ENCODE measurements around the gene F8.
A peak's percentile ranks its signal among the peaks of the same experiment; 100 is the strongest.
"Not testable (repeated sequence)": the region's sequence is repeated elsewhere in the genome, so short reads cannot be mapped to it uniquely, and the experiment has no call there.

Gene F8

DNA sequence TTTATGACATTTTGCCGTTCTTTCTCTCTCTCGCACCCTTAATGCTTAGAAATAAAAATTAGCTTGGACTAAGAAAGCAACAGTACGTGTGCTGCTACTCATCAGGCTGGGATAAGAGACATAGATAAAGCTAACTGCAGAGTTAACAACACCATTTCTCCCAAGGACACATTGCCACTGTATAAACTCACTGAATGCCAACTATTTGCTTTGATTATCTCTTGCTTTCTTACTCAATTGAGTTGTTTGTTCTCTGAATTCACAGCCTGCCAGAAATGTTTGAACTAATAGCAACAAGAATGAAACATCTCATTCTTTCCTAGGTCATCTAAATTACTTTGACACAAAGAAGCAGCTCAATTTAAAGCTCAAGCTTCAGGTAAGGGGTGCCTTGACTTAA, 34.6 kb downstream of the F8 start:
- no peak overlapping the region for H3K27ac Mint-ChIP-seq
- no peak overlapping the region for H3K4me3 Mint-ChIP-seq
- H3K9me3 Mint-ChIP-seq = no peaks in the 10 kb centered on the region
- H3K36me3 Mint-ChIP-seq = no peaks in the 10 kb centered on the region
- DNase-seq (ENCODE audit: low spot score in 2 of 2) (no peak), ATAC-seq (ENCODE audit: low read depth) (no peak)
- no peaks in the 10 kb centered on the region for H3K27me3 Mint-ChIP-seq
- H3K4me1 Mint-ChIP-seq = peaks cover 2% of the 10 kb centered on the region

GRCh38 chrX:154986826-154987575, 35.5 kb downstream of the F8 start:
- ATAC-seq (ENCODE audit: low read depth) (no peak), DNase-seq (ENCODE audit: low spot score in 2 of 2) (no peak)
- no peaks in the 10 kb centered on the region for H3K27me3 Mint-ChIP-seq
- peaks cover 2% of the 10 kb centered on the region for H3K4me1 Mint-ChIP-seq
- H3K4me3 Mint-ChIP-seq = no peak overlapping the region
- H3K36me3 Mint-ChIP-seq = no peaks in the 10 kb centered on the region
- H3K9me3 Mint-ChIP-seq = no peaks in the 10 kb centered on the region
- H3K27ac Mint-ChIP-seq = no peak overlapping the region

- Mint-ChIP-seq H3K27me3 (no peaks in the 10 kb centered on the region), H3K9me3 (peaks cover 3% of the 10 kb centered on the region), H3K4me1 (peaks cover 5% of the 10 kb centered on the region), H3K4me3 (peak overlapping the region; percentile 86), H3K36me3 (no peaks in the 10 kb centered on the region), H3K27ac (no peak overlapping the region)
- ATAC-seq (ENCODE audit: low read depth) = peak; percentile 33
- DNase-seq (ENCODE audit: low spot score in 2 of 2) = no peak
These were observed 41.5 kb downstream of the F8 start for GRCh38 chrX:154981116-154981411.

GRCh38 chrX:154980330-154981115, 42.0 kb downstream of the F8 start:
- no peaks in the 10 kb centered on the region for H3K36me3 Mint-ChIP-seq
- ATAC-seq (ENCODE audit: low read depth) = peak; percentile 99
- peak; percentile 68 to 70 for DNase-seq (ENCODE audit: low spot score in 2 of 2)
- H3K4me3 Mint-ChIP-seq = peak overlapping the region; percentile 86
- H3K27me3 Mint-ChIP-seq = no peaks in the 10 kb centered on the region
- no peak overlapping the region for H3K27ac Mint-ChIP-seq
- H3K9me3 Mint-ChIP-seq = peaks cover 3% of the 10 kb centered on the region
- H3K4me1 Mint-ChIP-seq = peaks cover 5% of the 10 kb centered on the region

DNA sequence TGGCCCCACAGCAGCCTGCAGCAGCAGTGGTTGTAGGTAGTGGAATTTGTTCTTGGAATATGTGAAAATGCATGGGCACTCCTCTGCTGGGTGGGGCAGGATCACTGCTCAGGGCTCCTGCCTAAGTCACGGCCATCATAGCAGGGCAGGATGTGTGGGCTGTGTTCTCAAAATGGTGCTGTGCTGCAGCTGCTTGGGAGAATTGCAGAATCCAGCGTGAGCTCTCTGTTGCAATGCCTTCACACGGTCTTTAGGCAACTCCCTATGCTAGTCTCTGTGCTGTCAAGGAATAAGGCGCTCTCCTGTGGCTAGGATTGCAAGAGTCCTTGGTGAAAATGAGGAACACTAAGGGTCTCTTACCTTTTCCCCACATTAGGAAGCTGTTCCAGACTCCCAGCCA, 42.9 kb downstream of the F8 start:
- peaks cover 3% of the 10 kb centered on the region for H3K9me3 Mint-ChIP-seq
- H3K27me3 Mint-ChIP-seq = no peaks in the 10 kb centered on the region
- no peak overlapping the region for H3K4me3 Mint-ChIP-seq
- ATAC-seq (ENCODE audit: low read depth) (no peak), DNase-seq (ENCODE audit: low spot score in 2 of 2) (no peak)
- H3K36me3 Mint-ChIP-seq = no peaks in the 10 kb centered on the region
- peaks cover 5% of the 10 kb centered on the region for H3K4me1 Mint-ChIP-seq
- no peak overlapping the region for H3K27ac Mint-ChIP-seq

DNA sequence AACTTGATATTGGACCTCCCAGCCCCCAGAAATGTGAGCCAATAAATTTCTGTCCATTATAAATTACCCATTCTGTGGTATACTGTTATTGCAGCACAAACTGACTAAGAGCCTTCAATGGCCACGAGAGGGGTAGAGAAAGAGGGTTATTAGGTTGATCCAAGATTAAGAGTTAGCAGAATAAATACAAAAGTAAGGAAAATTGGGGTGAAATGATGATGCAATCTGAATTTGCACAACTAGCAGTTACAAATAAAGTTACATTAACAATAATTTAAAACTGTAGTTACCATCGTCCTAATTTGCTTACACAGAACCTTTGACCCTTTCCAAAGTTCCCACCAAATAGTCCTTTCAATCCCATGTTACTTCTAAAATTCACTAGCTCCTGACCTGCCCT, 54.2 kb downstream of the F8 start:
- Mint-ChIP-seq H3K36me3 (no peaks in the 10 kb centered on the region), H3K9me3 (no peaks in the 10 kb centered on the region), H3K4me1 (no peaks in the 10 kb centered on the region), H3K27ac (no peak overlapping the region), H3K27me3 (no peaks in the 10 kb centered on the region), H3K4me3 (no peak overlapping the region)
- DNase-seq (ENCODE audit: low spot score in 2 of 2) (no peak), ATAC-seq (ENCODE audit: low read depth) (no peak)

DNA sequence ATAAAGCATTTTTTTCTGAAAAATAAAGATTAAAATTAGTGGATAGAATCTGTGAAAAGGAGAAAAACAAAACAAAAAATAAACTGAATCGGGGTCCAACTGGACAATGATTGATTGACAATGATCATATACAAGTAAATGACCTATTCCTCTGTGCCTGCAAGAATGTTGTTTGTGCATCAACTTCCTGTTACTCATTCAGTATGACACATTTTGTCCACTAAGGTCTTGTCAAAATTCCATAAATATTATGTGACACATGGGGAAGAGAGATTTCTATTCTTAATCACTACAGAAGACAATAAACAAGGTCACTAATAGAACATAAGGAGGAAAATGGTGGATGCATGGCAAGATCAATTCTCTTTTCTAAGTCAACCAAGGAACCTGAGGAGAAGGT, 54.9 kb downstream of the F8 start:
- Mint-ChIP-seq H3K4me1 (no peaks in the 10 kb centered on the region), H3K36me3 (no peaks in the 10 kb centered on the region), H3K27me3 (peaks cover 1% of the 10 kb centered on the region), H3K4me3 (no peak overlapping the region), H3K9me3 (no peaks in the 10 kb centered on the region), H3K27ac (no peak overlapping the region)
- DNase-seq (ENCODE audit: low spot score in 2 of 2) (no peak), ATAC-seq (ENCODE audit: low read depth) (no peak)

- Mint-ChIP-seq H3K27me3 (peaks cover 3% of the 10 kb centered on the region), H3K27ac (no peak overlapping the region)
- no peak for ATAC-seq (ENCODE audit: low read depth)
These were observed 60.6 kb downstream of the F8 start for GRCh38 chrX:154961947-154962346.

GRCh38 chrX:154955799-154956198, 66.7 kb downstream of the F8 start:
- not testable (repeated sequence) for DNase-seq (ENCODE audit: low spot score in 2 of 2); H3K4me1 Mint-ChIP-seq; H3K27me3 Mint-ChIP-seq; H3K9me3 Mint-ChIP-seq; ATAC-seq (ENCODE audit: low read depth); H3K4me3 Mint-ChIP-seq; H3K27ac Mint-ChIP-seq; H3K36me3 Mint-ChIP-seq

More at GRCh38 chrX:154961947-154962346, 60.6 kb downstream of the F8 start:
- Mint-ChIP-seq H3K4me3 (no peak overlapping the region), H3K9me3 (no peaks in the 10 kb centered on the region), H3K4me1 (peaks cover 2% of the 10 kb centered on the region), H3K36me3 (no peaks in the 10 kb centered on the region)
- no peak for DNase-seq (ENCODE audit: low spot score in 2 of 2)

DNA sequence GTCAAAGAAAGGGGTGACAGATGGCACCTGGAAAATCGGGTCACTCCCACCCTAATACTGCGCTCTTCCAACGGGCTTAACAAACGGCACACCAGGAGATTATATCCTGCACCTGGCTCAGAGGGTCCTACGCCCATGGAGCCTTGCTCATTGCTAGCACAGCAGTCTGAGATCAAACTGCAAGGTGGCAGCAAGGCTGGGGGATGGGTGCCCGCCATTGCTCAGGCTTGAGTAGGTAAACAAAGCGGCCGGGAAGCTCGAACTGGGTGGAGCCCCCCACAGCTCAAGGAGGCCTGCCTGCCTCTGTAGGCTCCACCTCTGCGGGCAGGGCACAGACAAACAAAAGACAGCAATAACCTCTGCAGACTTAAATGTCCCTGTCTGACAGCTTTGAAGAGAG, 83.3 kb downstream of the F8 start:
- DNase-seq (ENCODE audit: low spot score in 2 of 2); H3K27me3 Mint-ChIP-seq; H3K4me3 Mint-ChIP-seq; H3K36me3 Mint-ChIP-seq; H3K4me1 Mint-ChIP-seq; H3K27ac Mint-ChIP-seq; ATAC-seq (ENCODE audit: low read depth); H3K9me3 Mint-ChIP-seq: not testable (repeated sequence)

- H3K4me3 Mint-ChIP-seq; ATAC-seq (ENCODE audit: low read depth); DNase-seq (ENCODE audit: low spot score in 2 of 2); H3K4me1 Mint-ChIP-seq; H3K36me3 Mint-ChIP-seq; H3K27ac Mint-ChIP-seq; H3K9me3 Mint-ChIP-seq: not testable (repeated sequence)
- H3K27me3 Mint-ChIP-seq = peaks cover 11% of the 10 kb centered on the region
These were observed 97.8 kb downstream of the F8 start for GRCh38 chrX:154924771-154925170.

GRCh38 chrX:154918060-154918483, 104.5 kb downstream of the F8 start:
- peaks cover 2% of the 10 kb centered on the region for H3K4me1 Mint-ChIP-seq
- DNase-seq (ENCODE audit: low spot score in 2 of 2) (peak; percentile 2 to 19), ATAC-seq (ENCODE audit: low read depth) (peak; percentile 59)
- no peaks in the 10 kb centered on the region for H3K9me3 Mint-ChIP-seq
- H3K27ac Mint-ChIP-seq = no peak overlapping the region
- H3K4me3 Mint-ChIP-seq = peak overlapping the region; percentile 69
- H3K27me3 Mint-ChIP-seq = peaks cover 14% of the 10 kb centered on the region
- H3K36me3 Mint-ChIP-seq = peaks cover 4% of the 10 kb centered on the region

DNA sequence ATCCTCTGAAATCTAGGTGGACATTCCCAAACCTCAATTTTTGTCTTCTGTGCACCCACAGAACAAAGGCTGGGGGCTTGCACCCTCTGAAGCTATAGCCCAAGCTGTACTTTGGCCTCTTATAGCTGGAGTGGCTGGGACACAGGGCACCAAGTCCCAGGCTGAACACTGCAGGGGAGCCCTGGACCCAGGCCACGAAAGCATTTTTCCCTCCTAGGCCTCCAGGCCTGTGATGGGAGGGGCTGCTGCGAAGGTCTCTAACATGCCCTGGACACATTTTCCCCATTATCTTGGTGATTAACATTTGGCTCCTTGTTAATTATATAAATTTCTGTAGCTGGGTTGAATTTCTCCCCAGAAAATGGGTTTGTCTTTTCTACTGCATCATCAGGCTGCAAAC, 108.5 kb downstream of the F8 start:
- no peak for DNase-seq (ENCODE audit: low spot score in 2 of 2)
- Mint-ChIP-seq H3K36me3 (peaks cover 6% of the 10 kb centered on the region), H3K27ac (no peak overlapping the region), H3K9me3 (no peaks in the 10 kb centered on the region), H3K27me3 (peaks cover 10% of the 10 kb centered on the region), H3K4me1 (peaks cover 5% of the 10 kb centered on the region), H3K4me3 (no peak overlapping the region)
- no peak for ATAC-seq (ENCODE audit: low read depth)

DNA sequence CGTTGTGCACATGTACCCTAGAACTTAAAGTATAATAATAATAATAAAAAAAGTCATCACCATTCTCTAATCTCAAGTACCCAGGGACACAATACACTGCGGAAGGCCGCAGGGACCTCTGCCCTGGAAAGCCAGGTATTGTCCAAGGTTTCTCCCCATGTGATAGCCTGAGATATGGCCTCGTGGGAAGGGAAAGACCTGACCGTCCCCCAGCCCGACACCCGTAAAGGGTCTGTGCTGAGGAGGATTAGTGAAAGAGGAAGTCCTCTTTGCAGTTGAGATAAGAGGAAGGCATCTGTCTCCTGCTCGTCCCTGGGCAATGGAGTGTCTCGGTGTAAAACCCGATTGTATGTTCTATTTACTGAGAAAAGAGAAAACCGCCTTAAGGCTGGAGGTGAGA, 112.0 kb downstream of the F8 start:
- H3K4me3 Mint-ChIP-seq; H3K9me3 Mint-ChIP-seq; DNase-seq (ENCODE audit: low spot score in 2 of 2); H3K36me3 Mint-ChIP-seq; H3K4me1 Mint-ChIP-seq; H3K27me3 Mint-ChIP-seq; ATAC-seq (ENCODE audit: low read depth); H3K27ac Mint-ChIP-seq: not testable (repeated sequence)

GRCh38 chrX:154910048-154910447, 112.5 kb downstream of the F8 start:
- H3K9me3 Mint-ChIP-seq; H3K4me3 Mint-ChIP-seq; DNase-seq (ENCODE audit: low spot score in 2 of 2); ATAC-seq (ENCODE audit: low read depth); H3K27ac Mint-ChIP-seq; H3K27me3 Mint-ChIP-seq; H3K36me3 Mint-ChIP-seq; H3K4me1 Mint-ChIP-seq: not testable (repeated sequence)
